Measurements from ENCODE around the gene CAPN7.

Gene CAPN7

GRCh38 chr3:15199493-15200105 is 6.4 kb upstream of the CAPN7 start:
- no peak for DNase-seq (ENCODE audit: low read depth in 2 of 2, low spot score in 1 of 2)

- no peak for DNase-seq (ENCODE audit: low read depth in 2 of 2, low spot score in 1 of 2)
Measured at GRCh38 chr3:15204005-15204404, 2.0 kb upstream of the CAPN7 start.

- no peak for DNase-seq (ENCODE audit: low read depth in 2 of 2, low spot score in 1 of 2)
Measured at GRCh38 chr3:15205482-15205933, 538 bp upstream of the CAPN7 start.

GRCh38 chr3:15206662-15207576 is 873 bp downstream of the CAPN7 start:
- DNase-seq (ENCODE audit: low read depth in 2 of 2, low spot score in 1 of 2), result no peak

GRCh38 chr3:15207836-15208504 is 1.9 kb downstream of the CAPN7 start:
- DNase-seq (ENCODE audit: low read depth in 2 of 2, low spot score in 1 of 2), result no peak

- DNase-seq (ENCODE audit: low read depth in 2 of 2, low spot score in 1 of 2), result no peak
Measured at GRCh38 chr3:15211937-15212336, 5.9 kb downstream of the CAPN7 start.

GRCh38 chr3:15214758-15215157 is 8.7 kb downstream of the CAPN7 start:
- no peak for DNase-seq (ENCODE audit: low read depth in 2 of 2, low spot score in 1 of 2)

GRCh38 chr3:15215996-15216395 is 9.9 kb downstream of the CAPN7 start:
- DNase-seq (ENCODE audit: low read depth in 2 of 2, low spot score in 1 of 2), result no peak

- no peak for DNase-seq (ENCODE audit: low read depth in 2 of 2, low spot score in 1 of 2)
Measured at GRCh38 chr3:15216501-15216900, 10.5 kb downstream of the CAPN7 start.

- DNase-seq (ENCODE audit: low read depth in 2 of 2, low spot score in 1 of 2), result no peak
Measured at GRCh38 chr3:15217011-15217671, 11.1 kb downstream of the CAPN7 start.

- DNase-seq (ENCODE audit: low read depth in 2 of 2, low spot score in 1 of 2), result no peak
Measured at GRCh38 chr3:15217841-15218267, 11.8 kb downstream of the CAPN7 start.

- DNase-seq (ENCODE audit: low read depth in 2 of 2, low spot score in 1 of 2), result no peak
Measured at GRCh38 chr3:15218689-15219088, 12.6 kb downstream of the CAPN7 start.

GRCh38 chr3:15220056-15220455 is 14.0 kb downstream of the CAPN7 start:
- DNase-seq (ENCODE audit: low read depth in 2 of 2, low spot score in 1 of 2), result no peak

- DNase-seq (ENCODE audit: low read depth in 2 of 2, low spot score in 1 of 2), result no peak
Measured at GRCh38 chr3:15220661-15221060, 14.6 kb downstream of the CAPN7 start.

GRCh38 chr3:15221574-15222217 is 15.7 kb downstream of the CAPN7 start:
- no peak for DNase-seq (ENCODE audit: low read depth in 2 of 2, low spot score in 1 of 2)

- no peak for DNase-seq (ENCODE audit: low read depth in 2 of 2, low spot score in 1 of 2)
Measured at GRCh38 chr3:15223685-15224572, 17.9 kb downstream of the CAPN7 start.

- DNase-seq (ENCODE audit: low read depth in 2 of 2, low spot score in 1 of 2), result no peak
Measured at GRCh38 chr3:15228147-15228546, 22.1 kb downstream of the CAPN7 start.

GRCh38 chr3:15229262-15229661 is 23.2 kb downstream of the CAPN7 start:
- no peak for DNase-seq (ENCODE audit: low read depth in 2 of 2, low spot score in 1 of 2)

GRCh38 chr3:15241341-15241740 is 35.3 kb downstream of the CAPN7 start:
- no peak for DNase-seq (ENCODE audit: low read depth in 2 of 2, low spot score in 1 of 2)
